Epidermal melanocyte (primary cell): ENCODE results near the gene PTEN.

Source experiments
- DNase-seq: peaks from one replicate; pipeline ENCODE4 v3.0.0; 2011; ENCODE audit warnings: low spot score; ENCODE audit not compliant: insufficient read length

Gene PTEN

DNA sequence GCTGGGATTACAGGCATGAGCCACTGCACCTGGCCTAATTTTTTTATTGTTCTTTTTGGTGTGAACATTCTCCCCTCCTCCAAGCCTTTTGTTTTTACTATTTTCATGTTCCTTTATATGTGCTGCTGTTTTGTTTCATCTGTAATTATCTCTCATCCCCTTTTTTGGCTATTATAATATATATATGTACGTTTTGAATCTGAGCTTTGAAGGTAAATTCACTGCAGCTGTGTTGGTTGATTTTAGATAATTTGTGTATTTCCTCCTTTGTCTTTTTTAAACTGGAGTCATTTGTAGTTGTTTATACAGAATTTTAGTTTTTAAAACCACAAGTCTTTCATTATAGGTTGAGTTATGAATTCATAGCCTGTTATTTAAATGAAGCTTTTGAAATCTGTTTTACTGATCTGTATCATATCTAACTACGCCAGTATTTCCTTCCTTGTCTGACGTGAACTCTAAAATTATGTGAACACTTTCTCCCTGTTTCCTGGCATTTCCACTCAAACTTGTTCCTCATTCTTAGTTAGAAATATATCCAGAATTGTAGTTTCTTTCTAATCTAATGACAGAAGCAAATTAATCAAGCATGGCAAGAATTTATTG lies 54.9 kb downstream of the PTEN start:
- DNase-seq = no peak

DNA sequence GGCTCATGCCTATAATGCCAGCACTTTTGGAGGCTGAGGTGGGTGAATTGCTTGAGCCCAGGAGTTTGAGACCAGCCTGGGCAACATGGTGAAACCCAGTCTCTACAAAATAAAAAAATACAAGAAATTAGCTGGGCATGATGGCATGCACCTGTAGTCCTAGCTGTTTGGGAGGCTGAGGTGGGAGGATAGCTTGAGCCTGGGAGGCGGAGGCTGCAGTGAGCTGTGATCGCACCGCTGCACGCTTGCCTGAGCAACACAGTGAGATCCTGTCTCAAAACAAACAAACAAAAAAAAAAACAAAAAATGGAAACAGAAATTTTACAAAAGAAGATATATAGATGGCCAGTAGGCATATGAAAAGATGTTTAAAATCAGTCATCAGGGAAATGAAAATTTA lies 57.1 kb downstream of the PTEN start:
- DNase-seq = no peak

DNA sequence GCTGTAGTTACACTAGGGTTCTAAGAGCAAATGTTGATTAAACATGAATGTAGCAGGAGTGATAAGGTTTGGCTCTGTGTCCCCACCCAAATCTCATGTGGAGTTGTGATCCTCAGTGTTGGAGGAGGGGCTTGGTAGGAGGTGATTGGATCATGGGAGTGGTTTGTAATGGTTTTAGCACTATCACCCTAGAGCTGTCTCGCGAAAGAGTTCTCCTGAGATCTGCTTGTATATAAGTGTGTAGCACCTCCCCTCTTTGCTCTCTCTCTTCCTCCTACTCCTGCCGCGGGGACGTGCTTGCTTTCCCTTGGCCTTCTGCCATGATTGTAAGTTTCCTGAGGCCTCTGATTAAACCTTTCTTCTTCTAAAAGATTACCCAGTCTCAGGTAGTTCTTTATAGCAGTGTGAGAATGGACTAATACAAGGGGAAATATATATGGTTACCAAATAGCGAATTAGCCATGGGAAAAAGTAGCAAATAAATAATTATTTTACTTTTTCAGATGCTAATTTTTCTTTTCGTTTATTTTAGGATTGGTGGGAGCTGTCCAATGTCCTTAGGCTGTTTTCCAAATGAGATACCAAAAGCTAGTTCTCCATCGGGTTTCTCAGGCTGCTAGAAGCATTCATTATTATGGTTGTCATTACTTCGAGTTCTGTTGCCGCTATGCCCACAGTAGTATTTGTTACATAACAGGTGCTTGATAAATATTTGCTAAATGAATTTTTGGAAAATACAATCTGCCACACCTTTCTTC lies 58.7 kb downstream of the PTEN start:
- no peak for DNase-seq

DNA sequence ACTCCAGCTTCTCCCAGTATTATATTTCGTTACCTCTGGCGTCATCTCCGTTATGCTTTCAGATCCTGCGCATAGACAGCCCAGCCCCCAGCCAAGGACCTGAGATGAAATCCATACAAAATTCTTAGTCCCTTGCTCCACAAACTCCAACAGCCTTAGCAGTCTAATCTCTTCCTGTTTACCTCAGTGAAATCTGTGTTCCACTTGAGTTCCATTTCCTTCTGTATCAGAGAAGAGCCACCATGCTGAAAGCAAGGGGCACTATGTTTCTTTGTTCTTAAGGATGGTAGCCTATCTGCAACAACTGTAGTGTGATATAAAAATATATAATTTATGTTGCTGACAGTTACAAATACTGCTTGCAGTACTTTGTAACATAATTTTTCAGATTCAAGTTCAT lies 59.8 kb downstream of the PTEN start:
- DNase-seq = no peak

DNA sequence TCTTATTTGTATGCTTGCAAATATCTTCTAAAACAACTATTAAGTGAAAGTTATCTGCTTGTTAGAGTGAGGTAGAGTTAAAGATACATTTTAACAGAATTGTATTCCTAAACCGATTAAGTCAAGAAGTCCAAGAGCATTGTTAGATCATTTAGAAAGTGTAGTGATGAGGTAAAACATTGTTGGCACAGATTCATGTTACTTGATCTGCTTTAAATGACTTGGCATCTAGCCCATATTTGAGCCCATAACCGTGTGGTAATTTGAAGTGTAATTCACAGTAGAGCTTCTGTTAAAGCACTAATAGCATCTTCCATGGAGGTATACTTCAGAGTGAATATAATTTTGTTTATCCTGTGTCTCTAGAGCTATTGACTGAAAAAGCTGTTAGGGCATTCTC lies 62.1 kb downstream of the PTEN start:
- no peak for DNase-seq

DNA sequence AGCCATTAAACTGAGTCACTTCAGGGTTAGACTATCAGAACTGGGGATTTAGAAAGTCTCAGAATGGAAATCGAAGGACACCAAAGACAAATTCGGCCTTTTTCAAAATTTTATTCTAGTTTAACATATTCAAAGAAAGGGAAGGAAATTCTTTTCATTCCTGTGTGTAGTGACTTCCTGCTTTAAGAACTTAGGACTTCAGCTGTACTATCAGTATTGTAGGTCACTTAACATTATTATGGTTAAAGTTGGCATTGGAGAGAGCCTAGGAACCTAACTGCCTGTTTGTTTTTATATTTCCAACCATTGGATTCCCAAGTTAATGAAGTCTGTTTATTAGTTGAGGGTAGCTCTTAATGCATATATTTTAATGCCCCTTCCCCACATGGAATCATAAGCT lies 63.7 kb downstream of the PTEN start:
- no peak for DNase-seq

DNA sequence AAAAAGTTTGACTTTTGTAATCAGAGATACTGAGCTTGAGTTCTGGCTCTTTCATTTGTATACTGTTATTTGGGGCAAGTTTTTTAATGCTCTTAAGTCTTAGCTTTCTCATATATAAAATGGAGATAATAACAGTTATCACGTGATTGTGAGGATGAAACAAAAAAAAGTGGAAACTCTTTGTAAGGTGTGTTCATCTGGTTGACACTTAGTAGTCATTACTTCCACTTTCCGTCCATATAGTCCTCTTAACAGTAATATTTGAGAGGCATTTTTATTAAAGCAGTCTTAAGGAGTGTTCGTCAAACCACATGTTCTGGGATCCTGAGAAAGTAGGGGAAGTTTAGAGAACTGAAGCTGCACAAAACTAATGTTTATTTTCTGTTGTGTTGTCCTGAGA lies 65.6 kb downstream of the PTEN start:
- DNase-seq = no peak

DNA sequence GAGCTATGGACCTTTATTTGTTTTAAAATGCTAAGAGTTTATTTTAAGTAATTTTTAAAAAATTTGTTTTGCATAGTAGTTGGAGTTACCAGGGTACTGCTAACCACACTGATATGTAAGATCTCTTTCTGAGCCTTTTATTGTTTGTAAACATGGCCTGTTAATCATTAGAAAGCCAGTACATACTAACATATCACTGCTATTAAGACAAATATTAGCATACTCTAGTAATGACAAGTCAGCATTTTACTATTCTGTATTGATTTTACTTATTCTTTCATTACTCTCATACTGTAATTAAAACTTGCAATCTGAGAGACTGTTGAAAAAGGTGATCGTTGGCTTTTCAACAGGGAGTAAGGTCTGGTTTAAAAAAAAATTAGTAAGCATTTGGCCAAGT lies 66.7 kb downstream of the PTEN start:
- no peak for DNase-seq

DNA sequence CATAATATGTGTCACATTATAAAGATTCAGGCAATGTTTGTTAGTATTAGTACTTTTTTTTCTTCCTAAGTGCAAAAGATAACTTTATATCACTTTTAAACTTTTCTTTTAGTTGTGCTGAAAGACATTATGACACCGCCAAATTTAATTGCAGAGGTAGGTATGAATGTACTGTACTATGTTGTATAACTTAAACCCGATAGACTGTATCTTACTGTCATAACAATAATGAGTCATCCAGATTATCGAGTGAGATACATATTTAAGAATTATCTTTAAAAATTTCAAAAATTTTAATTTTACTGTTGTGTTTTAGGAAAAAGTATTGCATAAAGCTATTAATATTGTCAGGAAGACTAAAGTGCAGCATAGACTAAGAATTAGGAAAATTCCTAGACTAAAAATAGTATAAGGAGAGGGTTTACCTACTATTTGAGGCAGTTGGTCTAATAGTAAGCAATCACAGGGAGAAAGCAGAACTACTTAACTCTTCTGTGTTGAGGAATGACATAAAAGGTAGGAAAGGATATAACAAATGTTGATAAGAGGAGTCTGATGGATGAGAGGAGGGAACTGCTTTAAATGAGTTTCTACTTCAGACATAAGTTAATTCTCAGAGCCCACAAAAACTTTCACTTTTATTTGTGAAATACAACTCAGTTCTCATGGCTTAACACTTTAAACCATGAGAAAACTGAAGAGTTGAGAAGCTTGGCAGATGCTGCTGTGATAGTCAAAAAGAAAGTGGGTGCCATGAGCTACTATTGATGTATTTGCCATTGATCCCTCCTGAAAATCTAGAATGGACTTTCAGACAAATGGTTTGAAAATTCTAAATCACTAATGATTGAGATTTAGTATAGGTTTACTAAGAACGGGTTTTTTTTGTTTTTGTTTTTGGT lies 67.8 kb downstream of the PTEN start:
- DNase-seq = no peak

DNA sequence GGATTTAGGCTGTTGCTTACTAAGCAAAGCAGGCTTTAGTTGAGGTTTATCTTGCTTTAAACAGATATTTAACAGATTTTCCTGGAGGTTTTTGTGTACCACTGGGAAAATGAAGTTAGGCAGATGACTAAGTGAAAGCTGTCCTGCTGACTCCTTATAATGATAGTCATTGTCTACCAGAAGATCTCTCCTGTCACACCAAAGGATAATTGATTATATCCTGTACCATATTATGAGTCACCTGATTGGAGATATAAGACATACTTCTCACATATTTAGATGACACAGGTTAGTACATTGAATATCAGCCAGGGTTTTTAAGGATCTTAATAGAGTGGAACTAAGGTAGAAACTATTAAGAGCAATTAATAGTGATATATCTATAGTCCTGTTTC lies 68.4 kb downstream of the PTEN start:
- no peak for DNase-seq

DNA sequence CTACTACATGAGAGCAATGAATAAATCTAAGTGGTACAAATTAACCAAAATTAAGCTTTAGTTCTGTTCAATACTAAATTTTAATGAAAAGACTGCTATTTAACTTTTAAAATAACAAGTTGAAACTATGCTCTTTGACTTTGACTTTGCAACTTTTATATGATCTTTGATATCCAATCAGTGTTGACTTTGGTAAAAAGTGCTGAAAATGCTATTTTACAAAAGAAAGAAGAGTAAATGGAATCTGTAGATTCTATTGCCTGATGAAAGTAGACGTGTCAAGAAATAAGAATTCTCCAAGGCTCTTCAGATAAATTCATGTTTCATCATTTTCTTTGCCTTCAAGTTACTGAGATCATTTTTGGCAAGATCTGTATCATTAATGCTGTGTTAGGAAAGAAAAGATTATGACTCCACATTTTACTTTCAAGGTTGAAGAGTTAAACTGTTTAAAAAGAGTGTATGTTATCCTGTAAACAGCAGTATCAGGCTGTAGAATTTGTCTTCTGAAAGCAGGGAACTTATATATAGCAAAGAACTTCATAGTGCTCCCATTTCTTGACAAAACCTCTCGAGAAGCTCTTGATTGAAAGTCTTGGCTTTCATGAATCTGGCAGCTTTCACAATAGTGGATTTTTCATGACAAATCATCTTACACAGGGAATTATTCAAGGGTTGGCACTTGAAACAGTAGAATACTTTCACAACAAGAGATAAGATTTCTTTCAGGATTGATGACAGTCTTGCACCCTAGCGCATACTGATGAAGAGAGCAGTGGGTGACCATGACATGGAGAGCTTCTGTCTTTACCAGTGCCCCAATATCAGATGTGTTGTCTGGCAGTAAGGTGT lies 72.1 kb downstream of the PTEN start:
- no peak for DNase-seq

DNA sequence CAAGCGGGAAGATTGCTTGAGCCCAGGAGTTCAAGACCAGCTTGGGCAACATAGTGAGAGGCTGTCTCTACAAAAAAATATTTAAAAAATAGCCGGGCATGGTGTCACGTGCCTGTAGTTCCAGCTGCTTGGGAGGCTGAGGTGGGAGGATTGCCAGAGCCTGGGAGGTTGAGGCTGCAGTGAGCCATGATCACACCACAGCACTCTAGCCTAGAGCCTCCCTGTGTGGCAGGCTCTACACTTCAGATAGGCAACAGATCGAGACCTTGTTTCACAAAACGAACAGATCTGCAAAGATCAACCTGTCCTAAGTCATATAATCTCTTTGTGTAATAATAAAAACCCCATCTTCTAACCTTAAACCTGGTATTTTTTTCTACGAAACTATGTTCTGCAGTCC lies 76.8 kb downstream of the PTEN start:
- no peak for DNase-seq

DNA sequence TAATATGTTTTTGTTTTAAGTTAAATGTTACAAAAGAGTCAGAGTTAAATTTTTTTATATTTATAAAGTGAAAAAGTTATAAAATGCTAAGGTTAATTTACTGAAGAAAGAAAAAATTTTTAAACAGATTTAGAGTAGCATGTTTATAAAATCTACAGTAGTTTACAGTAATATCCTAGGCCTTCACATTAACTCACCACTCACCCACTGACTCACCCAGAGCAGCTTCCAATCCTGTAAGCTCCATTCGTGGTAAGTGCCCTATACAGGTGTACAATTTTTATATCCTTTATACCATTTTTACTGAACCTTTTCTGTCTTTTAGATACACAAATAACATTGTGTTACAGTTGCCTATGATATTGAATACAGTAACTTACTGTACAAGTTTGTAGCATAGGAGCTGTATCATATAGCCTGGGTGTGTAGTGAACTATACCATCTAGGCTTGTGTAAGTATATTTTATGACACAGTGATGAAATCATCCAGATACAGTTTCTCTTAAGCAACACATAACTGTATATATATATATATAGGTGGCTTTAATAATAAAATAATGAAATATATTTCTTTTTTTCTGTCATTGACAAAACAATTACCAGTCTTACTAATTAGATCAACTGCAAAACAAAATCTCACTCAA lies 79.6 kb downstream of the PTEN start:
- no peak for DNase-seq

DNA sequence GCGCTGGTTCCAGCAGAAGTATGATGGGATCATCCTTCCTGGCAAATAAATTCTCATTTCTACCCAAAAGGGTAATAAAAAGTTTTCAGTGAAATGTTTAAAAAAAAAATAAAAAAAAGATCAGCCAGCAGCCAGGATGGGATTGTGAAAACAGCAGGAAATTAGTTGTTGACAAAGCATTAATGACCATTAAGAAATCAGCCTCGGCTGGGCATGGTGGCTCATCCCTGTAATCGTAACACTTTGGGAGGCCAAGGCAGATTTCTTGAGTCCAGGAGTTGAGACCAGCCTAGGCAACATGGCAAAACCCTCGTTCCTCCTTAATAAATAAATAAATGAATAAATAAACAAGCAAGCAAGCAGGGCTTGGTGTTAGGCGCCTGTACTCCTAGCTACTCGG lies 82.6 kb downstream of the PTEN start:
- DNase-seq = no peak

DNA sequence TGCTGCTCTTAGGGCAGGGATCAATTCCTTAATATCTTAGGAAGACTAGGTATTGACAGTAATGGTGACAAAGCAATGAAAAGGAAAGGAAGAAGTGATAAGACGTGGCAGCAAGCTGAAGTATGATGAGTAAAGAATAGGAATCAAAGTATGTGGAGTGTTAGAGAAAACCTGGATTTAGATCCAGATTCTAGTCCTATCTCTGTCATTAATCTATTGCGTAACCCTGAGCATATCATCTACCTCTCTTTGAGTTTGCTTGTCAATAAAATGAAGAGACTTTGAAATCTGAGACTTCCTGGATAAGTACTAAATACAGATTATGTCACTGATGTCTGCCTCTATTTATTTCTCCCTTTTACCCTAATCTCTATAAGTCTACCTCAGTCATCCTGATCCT lies 89.2 kb downstream of the PTEN start:
- DNase-seq = no peak

DNA sequence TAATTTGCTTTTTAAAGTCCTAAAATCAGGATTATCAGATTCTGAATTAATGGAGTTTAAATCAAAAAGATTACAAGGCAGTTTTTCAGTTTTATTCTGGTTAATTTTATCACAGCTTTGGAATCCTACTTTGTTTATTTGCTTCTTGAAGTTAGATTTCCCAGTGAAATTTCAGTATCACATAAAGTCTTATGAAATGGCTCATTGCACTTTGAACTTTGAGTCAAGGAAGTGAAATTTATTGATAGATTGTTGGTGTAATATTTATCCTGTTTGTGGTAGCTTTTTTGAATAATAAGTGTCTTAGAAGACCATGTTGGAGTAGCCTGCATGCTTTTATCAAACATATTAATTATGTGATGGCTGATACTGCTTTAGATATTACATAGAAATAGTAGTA lies 92.6 kb downstream of the PTEN start:
- DNase-seq = no peak

DNA sequence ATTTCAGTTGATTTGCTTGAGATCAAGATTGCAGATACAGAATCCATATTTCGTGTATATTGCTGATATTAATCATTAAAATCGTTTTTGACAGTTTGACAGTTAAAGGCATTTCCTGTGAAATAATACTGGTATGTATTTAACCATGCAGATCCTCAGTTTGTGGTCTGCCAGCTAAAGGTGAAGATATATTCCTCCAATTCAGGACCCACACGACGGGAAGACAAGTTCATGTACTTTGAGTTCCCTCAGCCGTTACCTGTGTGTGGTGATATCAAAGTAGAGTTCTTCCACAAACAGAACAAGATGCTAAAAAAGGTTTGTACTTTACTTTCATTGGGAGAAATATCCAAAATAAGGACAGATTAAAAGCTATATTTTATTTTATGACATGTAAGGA lies 94.3 kb downstream of the PTEN start:
- no peak for DNase-seq

DNA sequence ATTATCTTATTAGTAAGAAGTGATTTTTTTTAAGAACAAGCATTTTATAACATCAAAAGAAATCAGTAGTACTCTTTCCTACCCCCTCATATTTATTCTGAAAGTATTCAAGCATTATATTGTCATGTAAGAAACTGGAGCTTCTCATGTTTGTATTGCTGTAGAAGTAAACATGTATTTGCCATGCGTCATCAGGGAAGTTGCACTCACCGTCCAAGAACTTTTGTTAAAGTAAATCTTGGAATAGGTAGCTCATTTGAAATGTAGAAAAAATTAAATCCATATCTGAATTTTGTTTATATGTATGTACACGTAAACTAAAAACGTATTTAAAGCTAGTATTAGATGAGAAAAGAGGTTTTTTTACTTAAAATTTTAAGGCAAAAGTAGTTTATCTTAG lies 96.8 kb downstream of the PTEN start:
- no peak for DNase-seq

DNA sequence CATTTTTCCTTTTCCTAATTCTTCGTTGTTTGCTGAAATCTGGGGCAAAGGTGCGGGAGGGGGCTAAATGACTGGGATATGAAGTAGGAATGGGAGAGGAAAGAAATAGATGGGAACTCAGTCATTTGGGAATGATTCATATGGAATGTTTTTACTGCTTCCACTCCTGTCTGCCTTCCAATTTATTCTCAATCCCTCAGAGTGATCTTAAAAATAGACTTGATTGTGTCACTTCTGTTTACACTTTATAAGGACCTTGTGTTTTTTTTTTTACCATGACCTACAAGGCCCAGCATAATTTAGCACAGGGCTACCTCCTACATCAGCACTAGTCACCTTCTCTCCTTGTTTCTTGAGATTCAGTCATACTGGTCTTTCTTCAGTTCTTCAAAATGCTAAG lies 97.9 kb downstream of the PTEN start:
- DNase-seq = no peak

DNA sequence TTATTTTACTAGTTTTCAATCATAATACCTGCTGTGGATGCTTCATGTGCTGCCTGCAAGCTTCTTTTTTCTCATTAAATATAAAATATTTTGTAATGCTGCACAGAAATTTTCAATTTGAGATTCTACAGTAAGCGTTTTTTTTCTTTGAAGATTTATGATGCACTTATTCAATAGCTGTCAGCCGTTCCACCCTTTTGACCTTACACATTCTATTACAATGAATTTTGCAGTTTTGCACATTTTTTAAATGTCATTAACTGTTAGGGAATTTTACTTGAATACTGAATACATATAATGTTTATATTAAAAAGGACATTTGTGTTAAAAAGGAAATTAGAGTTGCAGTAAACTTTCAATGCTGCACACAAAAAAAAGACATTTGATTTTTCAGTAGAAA lies 103.0 kb downstream of the PTEN start:
- DNase-seq = no peak

DNA sequence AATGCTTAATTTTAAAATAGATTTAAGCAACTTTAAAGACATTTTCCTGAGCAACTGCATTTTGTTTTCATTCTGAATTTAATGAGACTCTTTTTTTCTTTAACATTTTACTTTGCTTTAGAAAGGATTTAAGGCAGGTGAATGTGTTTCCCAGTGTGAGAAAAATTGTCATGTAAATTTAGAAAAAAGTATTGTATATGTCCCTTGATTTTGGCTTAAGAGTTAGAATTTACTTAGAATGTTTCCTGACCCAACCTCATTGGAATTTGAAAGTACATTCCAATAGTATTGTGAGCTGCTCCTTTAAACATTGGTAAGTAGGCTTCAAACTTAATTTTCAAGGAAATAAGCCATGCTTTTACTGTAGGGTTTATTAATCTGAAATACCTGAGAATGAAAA lies 110.2 kb downstream of the PTEN start:
- no peak for DNase-seq
